Thyroid gland (tissue), 4 donors: Measurements from ENCODE around the gene NBL1. TPM values are rescaled to one million over a fixed set of nuclear protein-coding genes. Genes with fewer than 3 reads are reported as not detected.

Experiments
- DNase-seq, 2 donors: peaks; one replicate each; pipeline ENCODE4 v3.0.0-alpha.2; 2019
- H3K27ac ChIP-seq, 3 donors: fragments of 200-600 bp; sonication (generic); 1 replicate in 2 of 3; 2 replicates in 1 of 3; pipeline ENCODE4 v1.5.1; 2016 to 2019; ENCODE audit warnings: mild to moderate bottlenecking in 1 of 3, moderate library complexity in 1 of 3
- H3K27me3 ChIP-seq: fragments of 200-600 bp; sonication (generic); one replicate; pipeline ENCODE4 v1.5.1; 2019
- H3K36me3 ChIP-seq, 2 donors: fragments of 200-600 bp; sonication (generic); one replicate each; pipeline ENCODE4 v1.5.1; 2016 to 2019
- H3K4me1 ChIP-seq, 2 donors: fragments of 200-600 bp; sonication (generic); one replicate each; pipeline ENCODE4 v1.5.1; 2017 to 2019
- H3K4me3 ChIP-seq, 3 donors: fragments of 200-600 bp; sonication (generic); replicated peaks in 1 of 3; 1 replicate in 2 of 3; 2 replicates in 1 of 3; pipeline ENCODE4 v1.5.1; 2016; ENCODE audit warnings: mild to moderate bottlenecking in 1 of 3
- H3K9me3 ChIP-seq: fragments of 200-600 bp; sonication (generic); one replicate; pipeline ENCODE4 v1.5.1; 2017
- CTCF ChIP-seq, 6 experiments: fragments of 200-600 bp in 3 of 6; fragments of 450-650 bp in 3 of 6; sonication (generic) in 3 of 6; IDR thresholded peaks; one replicate each; pipeline ENCODE4 v1.5.1; 2016 to 2019; ENCODE audit warnings: antibody characterized with exemption in 6 of 6, mild to moderate bottlenecking in 2 of 6, inconsistent platforms in 1 of 6, moderate library complexity in 1 of 6
- POLR2A ChIP-seq, 2 donors: fragments of 450-650 bp; IDR thresholded peaks; one replicate each; pipeline ENCODE4 v1.6.1; 2017; ENCODE audit warnings: antibody characterized with exemption in 2 of 2, mild to moderate bottlenecking in 2 of 2, moderate library complexity in 1 of 2
- WGBS, 2 donors: methylation state at CpG; one replicate each; pipeline ENCODE4 v1.1.5; 2017; 5-methylcytosine and 5-hydroxymethylcytosine counted together
- intact Hi-C: fragments of 100-400 bp; cut with DNase I; formaldehyde crosslinking; loops from one replicate; pipeline ENCODE4 v1.15.1; 2023
- total RNA-seq, 4 donors: library from RNA; depleted of rRNA; stranded (reverse); fragments of >200 nt; gene quantifications; one replicate each; pipeline ENCODE4 v1.2.3, GENCODE V29; 2016

The NBL1 gene
- total RNA-seq, 4 donors from 2014 or later = 29.4 to 70.4 (median 43.6) TPM

- Histone ChIP-seq H3K36me3 (no peaks in the 10 kb centered on the region), H3K4me1 (peaks cover 0 to 11% of the 10 kb centered on the region in 2 donors), H3K9me3 (no peaks in the 10 kb centered on the region), H3K27me3 (no peaks in the 10 kb centered on the region), H3K27ac (no peak overlapping the region), H3K4me3 (no peak overlapping the region)
- no peak for DNase-seq
- no peak for TF ChIP-seq CTCF (IDR thresholded peaks at IDR 0.05)
- no peak for TF ChIP-seq POLR2A (IDR thresholded peaks at IDR 0.05)
- intact Hi-C loops = loop anchor here (10.0 kb wide), 1 partner anchor 402 kb away; the partner anchor contains the start of genes EMC1 and MRTO4
- WGBS, 2 donors = 72 to 79% methylated on average over 6 to 8 of the region's 15 CpGs
Measured at GRCh38 chr1:19656780-19657466, 12.8 kb downstream of the NBL1 start.

GRCh38 chr1:19657511-19657910, 13.4 kb downstream of the NBL1 start:
- DNase-seq = no peak
- TF ChIP-seq CTCF (IDR thresholded peaks at IDR 0.05) (no peak), POLR2A (IDR thresholded peaks at IDR 0.05) (no peak)
- H3K36me3 ChIP-seq = no peaks in the 10 kb centered on the region
- WGBS, 2 donors = 88 to 90% methylated on average over 10 of the region's 10 CpGs
- no peaks in the 10 kb centered on the region for H3K27me3 ChIP-seq
- peaks cover 0 to 9% of the 10 kb centered on the region in 2 donors for H3K4me1 ChIP-seq
- no peak overlapping the region for H3K27ac ChIP-seq
- no peaks in the 10 kb centered on the region for H3K9me3 ChIP-seq
- no peak overlapping the region for H3K4me3 ChIP-seq
- intact Hi-C loops = loop anchor here (10.0 kb wide), 1 partner anchor 403 kb away; the partner anchor contains the start of genes EMC1 and MRTO4

GRCh38 chr1:19658186-19658585, 14.1 kb downstream of the NBL1 start:
- no peak overlapping the region for H3K27ac ChIP-seq
- no peak for DNase-seq
- 84 to 90% methylated on average over 10 to 11 of the region's 13 CpGs for WGBS, 2 donors

GRCh38 chr1:19661721-19662228, 17.7 kb downstream of the NBL1 start:
- Histone ChIP-seq H3K9me3 (no peaks in the 10 kb centered on the region), H3K27me3 (peaks cover 10% of the 10 kb centered on the region), H3K4me1 (peaks cover 0 to 9% of the 10 kb centered on the region in 2 donors), H3K4me3 (no peak overlapping the region), H3K27ac (no peak overlapping the region), H3K36me3 (no peaks in the 10 kb centered on the region)
- DNase-seq = no peak
- WGBS, 2 donors = 15 to 17% methylated on average over 9 of the region's 9 CpGs
- TF ChIP-seq CTCF (IDR thresholded peaks at IDR 0.05) (peak; percentile 20 to 76 (median 50)), POLR2A (IDR thresholded peaks at IDR 0.05) (no peak)
- intact Hi-C loops = no loop called here

More at GRCh38 chr1:19658186-19658585, 14.1 kb downstream of the NBL1 start:
- intact Hi-C loops = loop anchor here (10.0 kb wide), 1 partner anchor 403 kb away; the partner anchor contains the start of genes EMC1 and MRTO4
- H3K4me3 ChIP-seq = no peak overlapping the region
- H3K27me3 ChIP-seq = no peaks in the 10 kb centered on the region
- no peaks in the 10 kb centered on the region for H3K9me3 ChIP-seq
- no peaks in the 10 kb centered on the region for H3K36me3 ChIP-seq
- peaks cover 0 to 6% of the 10 kb centered on the region in 2 donors for H3K4me1 ChIP-seq
- TF ChIP-seq CTCF (IDR thresholded peaks at IDR 0.05) = no peak
- no peak for TF ChIP-seq POLR2A (IDR thresholded peaks at IDR 0.05)

GRCh38 chr1:19662313-19662712, 18.2 kb downstream of the NBL1 start:
- Histone ChIP-seq H3K9me3 (no peaks in the 10 kb centered on the region), H3K4me1 (peaks cover 0 to 9% of the 10 kb centered on the region in 2 donors), H3K36me3 (no peaks in the 10 kb centered on the region), H3K27me3 (peaks cover 10% of the 10 kb centered on the region), H3K27ac (no peak overlapping the region), H3K4me3 (no peak overlapping the region)
- 58 to 75% methylated on average over 3 of the region's 3 CpGs for WGBS, 2 donors
- no peak for DNase-seq
- intact Hi-C loops = no loop called here
- no peak for TF ChIP-seq POLR2A (IDR thresholded peaks at IDR 0.05)
- no peak for TF ChIP-seq CTCF (IDR thresholded peaks at IDR 0.05)
